Activated CD8-positive, alpha-beta memory T cell treated with anti-CD3 and anti-CD28 coated beads for 36 hours (primary cell): ENCODE measurements around the gene ZSCAN9. TPM values are rescaled to one million over a fixed set of nuclear protein-coding genes. Genes with fewer than 3 reads are reported as not detected.

ENCODE experiments used
- CTCF ChIA-PET: fragments of 350-600 bp; sonication (Branson Sonifier 250); formaldehyde crosslinking; loops from one replicate; lab custom pipeline; 2021; ENCODE audit warnings: antibody characterized with exemption; lab: Charles Lee
- POLR2A ChIA-PET: fragments of 350-600 bp; sonication (Branson Sonifier 250); formaldehyde crosslinking; loops from one replicate; lab custom pipeline; 2021; ENCODE audit warnings: antibody characterized with exemption; lab: Charles Lee
- total RNA-seq, 2 experiments: library from RNA; stranded (reverse); gene quantifications; one replicate each; pipeline ENCODE4 v1.2.3, GENCODE V29; 2021

Gene ZSCAN9
- 1 to 10 TPM; 5.8 to 7.3 TPM for total RNA-seq

- CTCF ChIA-PET, result interaction anchor here (1.0 kb wide), 1 partner anchor 131 kb away, joined by 3 read pairs; no protein-coding TSS in a partner anchor
- POLR2A ChIA-PET, result no interaction called here
These were observed at the start of gene ZSCAN9 for GRCh38 chr6:28225056-28225834. Gene ZSCAN9 (plus strand): TSS chr6:28225275. CDS start chr6:28227085, 1,810 bp downstream.

GRCh38 chr6:28176373-28176772 is 48.7 kb upstream of the ZSCAN9 start:
- CTCF ChIA-PET, result interaction anchor here (0.9 kb wide), 1 partner anchor 52 kb away, joined by 3 read pairs; the partner anchor contains the start of gene ZSCAN16

GRCh38 chr6:28182255-28182654 is 42.8 kb upstream of the ZSCAN9 start:
- CTCF ChIA-PET, result interaction anchor here (0.7 kb wide), 1 partner anchor 495 kb away, joined by 4 read pairs; no protein-coding TSS in a partner anchor
- POLR2A ChIA-PET, result no interaction called here

More at GRCh38 chr6:28176373-28176772, 48.7 kb upstream of the ZSCAN9 start:
- POLR2A ChIA-PET, result no interaction called here

GRCh38 chr6:28188111-28188979 is 36.7 kb upstream of the ZSCAN9 start:
- ChIA-PET POLR2A (no interaction called here), CTCF (no interaction called here)

GRCh38 chr6:28200020-28200419 is 25.1 kb upstream of the ZSCAN9 start:
- POLR2A ChIA-PET, result no interaction called here
- CTCF ChIA-PET, result no interaction called here

GRCh38 chr6:28203201-28203600 is 21.9 kb upstream of the ZSCAN9 start:
- POLR2A ChIA-PET, result no interaction called here
- CTCF ChIA-PET, result no interaction called here

- CTCF ChIA-PET, result no interaction called here
- POLR2A ChIA-PET, result no interaction called here
These were observed 19.2 kb upstream of the ZSCAN9 start for GRCh38 chr6:28205879-28206278.

GRCh38 chr6:28206527-28206926 is 18.5 kb upstream of the ZSCAN9 start:
- ChIA-PET POLR2A (no interaction called here), CTCF (interaction anchor here (0.6 kb wide), 1 partner anchor 518 kb away, joined by 5 read pairs; no protein-coding TSS in a partner anchor)

- POLR2A ChIA-PET, result no interaction called here
- CTCF ChIA-PET, result interaction anchor here (0.6 kb wide), 1 partner anchor 518 kb away, joined by 5 read pairs; no protein-coding TSS in a partner anchor
These were observed 18.1 kb upstream of the ZSCAN9 start for GRCh38 chr6:28206928-28207509.

- ChIA-PET POLR2A (no interaction called here), CTCF (no interaction called here)
These were observed 17.5 kb upstream of the ZSCAN9 start for GRCh38 chr6:28207510-28208110.

- POLR2A ChIA-PET, result no interaction called here
- CTCF ChIA-PET, result no interaction called here
These were observed 16.9 kb upstream of the ZSCAN9 start for GRCh38 chr6:28208111-28208659.

GRCh38 chr6:28209753-28210535 is 15.1 kb upstream of the ZSCAN9 start:
- CTCF ChIA-PET, result no interaction called here
- POLR2A ChIA-PET, result no interaction called here

GRCh38 chr6:28211840-28212509 is 13.1 kb upstream of the ZSCAN9 start:
- POLR2A ChIA-PET, result no interaction called here
- CTCF ChIA-PET, result no interaction called here

GRCh38 chr6:28212510-28213212 is 12.4 kb upstream of the ZSCAN9 start:
- ChIA-PET CTCF (no interaction called here), POLR2A (no interaction called here)

GRCh38 chr6:28213213-28213523 is 11.9 kb upstream of the ZSCAN9 start:
- ChIA-PET CTCF (no interaction called here), POLR2A (no interaction called here)

- POLR2A ChIA-PET, result no interaction called here
- CTCF ChIA-PET, result no interaction called here
These were observed 9.7 kb upstream of the ZSCAN9 start for GRCh38 chr6:28215425-28215824.

- ChIA-PET CTCF (interaction anchor here (1.1 kb wide), 1 partner anchor 9 kb away, joined by 3 read pairs; no protein-coding TSS in a partner anchor), POLR2A (no interaction called here)
These were observed 7.2 kb upstream of the ZSCAN9 start for GRCh38 chr6:28217890-28218289.
